Esophagus muscularis mucosa (tissue), 4 donors: ENCODE measurements around the gene ZNF784. TPM values are rescaled to one million over a fixed set of nuclear protein-coding genes. Genes with fewer than 3 reads are reported as not detected.

Experiments used
- DNase-seq: peaks from one replicate; pipeline ENCODE4 v3.0.0-alpha.2; 2017; ENCODE audit errors: extremely low spot score
- H3K27ac ChIP-seq, 4 donors: fragments of 200-600 bp; sonication (generic); replicated peaks in 1 of 4; 1 replicate in 3 of 4; 2 replicates in 1 of 4; pipeline ENCODE4 v1.5.1; 2016 to 2019; ENCODE audit warnings: mild to moderate bottlenecking in 1 of 4
- H3K27me3 ChIP-seq, 4 donors: fragments of 200-600 bp; sonication (generic); one replicate each; pipeline versions ENCODE4 v1.5.1 to v1.6.0; 2016 to 2019
- H3K36me3 ChIP-seq, 4 donors: fragments of 200-600 bp; sonication (generic); one replicate each; pipeline ENCODE4 v1.5.1; 2016 to 2019
- H3K4me1 ChIP-seq, 4 donors: fragments of 200-600 bp; sonication (generic); one replicate each; pipeline ENCODE4 v1.5.1; 2016 to 2019
- H3K4me3 ChIP-seq, 4 donors: fragments of 200-600 bp; sonication (generic); 1 replicate in 2 of 4; 2 replicates in 2 of 4; pipeline ENCODE4 v1.5.1; 2016 to 2019; ENCODE audit warnings: mild to moderate bottlenecking in 4 of 4, moderate library complexity in 1 of 4
- H3K9me3 ChIP-seq, 4 donors: fragments of 200-600 bp; sonication (generic); 1 replicate in 3 of 4; 2 replicates in 1 of 4; pipeline ENCODE4 v1.5.1; 2016 to 2019
- EP300 ChIP-seq: sonication (generic); formaldehyde crosslinking; IDR thresholded peaks from one replicate; pipeline ENCODE4 v1.6.1; 2017; ENCODE audit warnings: antibody characterized with exemption
- POLR2A ChIP-seq: fragments of 450-650 bp; IDR thresholded peaks from one replicate; pipeline ENCODE4 v1.6.1; 2017; ENCODE audit warnings: antibody characterized with exemption, moderate library complexity, mild to moderate bottlenecking, low read depth
- POLR2AphosphoS5 ChIP-seq, 2 donors: sonication (generic); formaldehyde crosslinking; IDR thresholded peaks; one replicate each; pipeline ENCODE4 v1.6.1; 2017; ENCODE audit warnings: antibody characterized with exemption in 2 of 2
- WGBS: methylation state at CpG from one replicate; pipeline ENCODE4 v1.1.5; 2018; 5-methylcytosine and 5-hydroxymethylcytosine counted together
- intact Hi-C: fragments of 100-400 bp; cut with DNase I; formaldehyde crosslinking; loops from one replicate; pipeline ENCODE4 v1.15.1; 2023
- total RNA-seq, 4 donors: library from RNA; depleted of rRNA; stranded (reverse); fragments of >200 nt; gene quantifications; one replicate each; pipeline versions ENCODE4 v1.1.0 to v1.2.1, GENCODE V29; 2016
- TF ChIP-seq, protein P1 (sequence below), 3 experiments: fragments of 200-600 bp in 2 of 3; fragments of 450-650 bp in 1 of 3; sonication (generic) in 2 of 3; IDR thresholded peaks; one replicate each; pipeline ENCODE4 v1.5.1; 2017 to 2019; ENCODE audit warnings: antibody characterized with exemption in 3 of 3, mild to moderate bottlenecking in 2 of 3, moderate library complexity in 1 of 3

Gene ZNF784
- total RNA-seq, 4 donors from 2014 or later, result 2.5 to 6.3 (median 4.0) TPM

DNA sequence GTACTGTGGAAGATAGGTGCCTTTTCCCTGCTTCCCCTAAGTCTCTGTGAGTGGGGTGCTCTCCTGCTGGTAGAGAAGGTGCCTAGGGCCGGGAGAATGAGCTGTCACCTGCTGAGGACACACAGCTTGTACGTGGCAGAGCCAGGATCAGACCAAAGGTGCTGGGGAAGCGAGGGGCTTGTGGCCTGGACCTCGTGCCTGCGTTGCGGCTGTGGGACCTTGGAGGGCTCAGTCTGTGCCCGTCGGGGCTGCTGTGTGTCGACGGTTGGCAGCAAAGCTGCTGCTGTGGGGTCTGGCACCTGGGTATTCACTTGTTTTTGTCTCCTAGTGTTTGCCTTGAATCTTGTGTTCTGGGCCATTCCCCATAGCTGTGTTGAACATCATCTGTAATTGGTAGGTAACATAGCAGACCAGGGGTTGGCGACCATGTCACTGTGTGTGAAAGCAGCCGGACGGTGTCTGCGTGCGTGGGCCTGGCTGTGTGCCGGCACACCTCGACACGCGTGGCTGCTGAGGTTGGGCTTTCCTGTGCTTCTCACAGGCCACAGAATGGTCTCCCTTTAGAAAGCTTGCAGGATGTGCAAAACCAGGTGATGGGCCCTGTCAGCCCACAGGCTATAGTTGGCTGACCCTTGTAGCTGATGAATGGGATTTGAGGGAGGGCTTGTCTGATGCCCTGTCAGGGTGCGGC lies 39.6 kb upstream of the ZNF784 start:
- intact Hi-C loops, result no loop called here
- 91% methylated on average over 13 of the region's 20 CpGs for WGBS

GRCh38 chr19:55661826-55662225 lies 37.5 kb upstream of the ZNF784 start:
- Histone ChIP-seq H3K36me3 (peaks cover 75 to 85% (median 79%) of the 10 kb centered on the region in 4 donors), H3K27ac (no peak overlapping the region), H3K4me3 (no peak overlapping the region), H3K27me3 (no peaks in the 10 kb centered on the region), H3K9me3 (no peaks in the 10 kb centered on the region), H3K4me1 (peaks cover 32 to 57% (median 38%) of the 10 kb centered on the region in 4 donors)
- intact Hi-C loops, result no loop called here
- WGBS, result 60% methylated on average over 7 of the region's 7 CpGs
- DNase-seq, result no peak
- TF ChIP-seq POLR2A (no peak), EP300 (no peak)
- TF ChIP-seq, protein P1, sequence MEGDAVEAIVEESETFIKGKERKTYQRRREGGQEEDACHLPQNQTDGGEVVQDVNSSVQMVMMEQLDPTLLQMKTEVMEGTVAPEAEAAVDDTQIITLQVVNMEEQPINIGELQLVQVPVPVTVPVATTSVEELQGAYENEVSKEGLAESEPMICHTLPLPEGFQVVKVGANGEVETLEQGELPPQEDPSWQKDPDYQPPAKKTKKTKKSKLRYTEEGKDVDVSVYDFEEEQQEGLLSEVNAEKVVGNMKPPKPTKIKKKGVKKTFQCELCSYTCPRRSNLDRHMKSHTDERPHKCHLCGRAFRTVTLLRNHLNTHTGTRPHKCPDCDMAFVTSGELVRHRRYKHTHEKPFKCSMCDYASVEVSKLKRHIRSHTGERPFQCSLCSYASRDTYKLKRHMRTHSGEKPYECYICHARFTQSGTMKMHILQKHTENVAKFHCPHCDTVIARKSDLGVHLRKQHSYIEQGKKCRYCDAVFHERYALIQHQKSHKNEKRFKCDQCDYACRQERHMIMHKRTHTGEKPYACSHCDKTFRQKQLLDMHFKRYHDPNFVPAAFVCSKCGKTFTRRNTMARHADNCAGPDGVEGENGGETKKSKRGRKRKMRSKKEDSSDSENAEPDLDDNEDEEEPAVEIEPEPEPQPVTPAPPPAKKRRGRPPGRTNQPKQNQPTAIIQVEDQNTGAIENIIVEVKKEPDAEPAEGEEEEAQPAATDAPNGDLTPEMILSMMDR (IDR thresholded peaks at IDR 0.05), result no peak

More for the DNA sequence above, 39.6 kb upstream of the ZNF784 start:
- no peak for DNase-seq
- Histone ChIP-seq H3K4me3 (no peak overlapping the region), H3K27me3 (no peaks in the 10 kb centered on the region), H3K36me3 (peaks cover 94 to 100% (median 99%) of the 10 kb centered on the region in 4 donors), H3K4me1 (peaks cover 11 to 43% (median 17%) of the 10 kb centered on the region in 4 donors), H3K27ac (no peak overlapping the region), H3K9me3 (no peaks in the 10 kb centered on the region)
- TF ChIP-seq POLR2A, result no peak
- TF ChIP-seq EP300, result no peak
- TF ChIP-seq, protein P1 (IDR thresholded peaks at IDR 0.05), result no peak
- no peak for TF ChIP-seq POLR2AphosphoS5 (IDR thresholded peaks at IDR 0.05)

GRCh38 chr19:55660991-55661390 lies 36.6 kb upstream of the ZNF784 start:
- 67% methylated on average over 16 of the region's 16 CpGs for WGBS
- intact Hi-C loops, result no loop called here
- H3K4me3 ChIP-seq, result no peak overlapping the region
- no peak overlapping the region for H3K27ac ChIP-seq
- H3K9me3 ChIP-seq, result no peaks in the 10 kb centered on the region
- DNase-seq, result no peak
- H3K4me1 ChIP-seq, result peaks cover 41 to 60% (median 47%) of the 10 kb centered on the region in 4 donors
- H3K36me3 ChIP-seq, result peaks cover 67 to 76% (median 71%) of the 10 kb centered on the region in 4 donors
- no peaks in the 10 kb centered on the region for H3K27me3 ChIP-seq
- TF ChIP-seq, protein P1 (IDR thresholded peaks at IDR 0.05), result no peak
- TF ChIP-seq POLR2AphosphoS5 (IDR thresholded peaks at IDR 0.05) (no peak), POLR2A (no peak), EP300 (no peak)

GRCh38 chr19:55660404-55660803 lies 36.0 kb upstream of the ZNF784 start:
- H3K4me3 ChIP-seq, result no peak overlapping the region
- no peaks in the 10 kb centered on the region for H3K9me3 ChIP-seq
- peaks cover 45 to 63% (median 52%) of the 10 kb centered on the region in 4 donors for H3K4me1 ChIP-seq
- no peak overlapping the region for H3K27ac ChIP-seq
- DNase-seq, result no peak
- H3K36me3 ChIP-seq, result peaks cover 61 to 70% (median 65%) of the 10 kb centered on the region in 4 donors
- H3K27me3 ChIP-seq, result no peaks in the 10 kb centered on the region
- 88% methylated on average over 9 of the region's 12 CpGs for WGBS
- intact Hi-C loops, result no loop called here
- TF ChIP-seq, protein P1 (IDR thresholded peaks at IDR 0.05), result no peak
- TF ChIP-seq EP300 (no peak), POLR2A (no peak), POLR2AphosphoS5 (IDR thresholded peaks at IDR 0.05) (no peak)
